Upper lobe of right lung (tissue), 1 donor: ENCODE measurements around the gene CNOT1. TPM values are rescaled to one million over a fixed set of nuclear protein-coding genes. Genes with fewer than 3 reads are reported as not detected.

ENCODE experiments used
- ATAC-seq: fragments of 200-7000 bp; cut with Tn5 transposase; one replicate; pipeline ENCODE4 v1.9.1; 2020; ENCODE audit warnings: mild to moderate bottlenecking, moderate library complexity
- DNase-seq: peaks from one replicate; pipeline ENCODE4 v3.0.0-alpha.2; 2020
- H3K27ac ChIP-seq: fragments of 200-600 bp; one replicate; pipeline ENCODE4 v1.8.0; 2022
- H3K27me3 ChIP-seq: fragments of 200-600 bp; one replicate; pipeline ENCODE4 v1.8.0; 2022; ENCODE audit warnings: mild to moderate bottlenecking
- H3K36me3 ChIP-seq: fragments of 200-600 bp; one replicate; pipeline ENCODE4 v1.8.0; 2022
- H3K4me1 ChIP-seq: fragments of 200-600 bp; one replicate; pipeline ENCODE4 v1.8.0; 2022
- H3K4me3 ChIP-seq: fragments of 200-600 bp; one replicate; pipeline ENCODE4 v1.8.0; 2022; ENCODE audit warnings: mild to moderate bottlenecking
- H3K9me3 ChIP-seq: fragments of 200-600 bp; one replicate; pipeline ENCODE4 v1.8.0; 2022
- CTCF ChIP-seq: fragments of 200-600 bp; IDR thresholded peaks from one replicate; pipeline ENCODE4 v1.8.0; 2022; ENCODE audit warnings: antibody characterized with exemption
- intact Hi-C: fragments of 100-400 bp; cut with DNase I; formaldehyde crosslinking; loops from one replicate; pipeline ENCODE4 v1.11.0; 2022
- total RNA-seq: library from RNA; stranded (reverse); fragmentation: NEBNext Ultra II Directional; extraction: Animal tissue kit (Norgen Biotek cat#: 25700); gene quantifications from one replicate; pipeline ENCODE4 v1.2.1, GENCODE V29; 2021
- donor health status: DM: no; HTN: yes; CAD: no; lungs with severe emphysema.

The CNOT1 gene
- total RNA-seq, 1 donor from 2014 or later: 140 TPM

DNA sequence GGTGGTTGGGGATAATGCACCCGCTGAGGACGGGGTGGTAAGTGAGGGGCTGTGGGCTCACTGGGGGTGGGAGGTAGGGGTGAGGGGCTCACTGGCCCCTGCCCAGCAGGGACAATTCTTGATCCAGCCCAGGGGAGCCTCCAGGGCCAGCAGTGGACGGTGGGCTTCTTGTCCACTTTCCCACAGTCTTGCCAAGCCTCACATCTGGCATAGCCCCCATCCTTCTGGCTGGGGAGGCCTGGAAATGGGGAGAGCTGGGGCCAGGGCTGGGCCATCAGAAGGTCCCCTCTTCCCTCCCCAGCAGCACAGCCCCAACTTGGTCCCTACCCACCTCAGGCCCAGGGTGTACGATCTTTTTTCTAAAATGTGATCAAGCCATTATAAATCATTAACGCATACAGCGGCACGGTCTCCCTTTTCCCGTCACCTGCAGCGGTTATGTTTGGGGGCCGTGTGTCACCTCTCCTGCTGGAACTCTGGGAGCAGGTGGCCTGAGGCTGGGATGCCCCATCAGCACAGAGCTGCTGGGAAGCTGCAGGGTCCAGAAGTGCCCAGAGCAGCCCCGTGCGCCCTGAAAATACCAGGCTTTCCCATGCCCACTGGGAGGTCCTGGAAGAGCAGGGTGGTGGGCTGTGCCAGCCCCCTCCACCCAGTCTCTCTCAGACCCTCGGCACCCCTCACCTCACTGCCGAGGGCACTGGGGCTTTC is 121.5 kb downstream of the CNOT1 start:
- H3K9me3 ChIP-seq: no peaks in the 10 kb centered on the region
- ATAC-seq: no peak

DNA sequence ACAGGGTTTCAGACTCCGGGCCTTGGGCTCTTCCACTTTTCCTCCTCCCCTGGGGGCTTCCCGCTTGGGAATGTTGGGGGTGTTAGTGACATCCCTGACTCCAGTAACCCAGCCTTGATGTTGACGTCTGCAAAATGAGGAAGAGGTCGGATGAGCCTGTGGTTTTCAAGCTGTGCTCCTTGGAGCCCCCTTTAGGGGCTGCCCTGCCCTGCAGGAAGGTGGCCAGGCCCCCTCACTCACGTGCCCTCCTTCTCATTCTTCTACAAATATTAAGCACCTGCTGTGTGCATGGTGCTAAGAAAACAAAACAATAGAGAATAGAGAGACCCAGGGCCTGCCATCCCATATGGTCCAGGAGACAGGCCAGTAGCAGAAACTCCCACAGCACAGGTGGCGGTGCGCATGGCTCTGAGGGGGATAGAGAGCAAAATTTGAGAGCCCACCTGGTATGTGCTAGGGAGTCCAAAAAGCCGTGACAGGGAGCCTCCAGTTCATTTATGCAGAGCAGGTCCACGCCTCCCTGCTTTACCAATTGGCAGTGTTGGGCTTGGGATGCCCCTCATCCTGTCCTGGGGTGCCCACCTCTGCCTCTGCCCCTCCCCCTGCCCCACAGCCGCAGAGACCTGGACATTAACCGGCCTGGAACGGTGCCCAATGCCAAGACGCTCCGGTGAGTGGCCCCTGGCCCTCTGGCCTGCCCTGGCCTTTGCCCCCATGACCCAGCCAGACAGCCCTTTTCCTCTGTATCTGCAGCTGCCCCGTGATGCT is 122.2 kb downstream of the CNOT1 start:
- Histone ChIP-seq H3K36me3 (no peaks in the 10 kb centered on the region), H3K4me1 (no peaks in the 10 kb centered on the region), H3K9me3 (no peaks in the 10 kb centered on the region), H3K27ac (no peak overlapping the region), H3K27me3 (peaks cover 11% of the 10 kb centered on the region), H3K4me3 (no peak overlapping the region)
- DNase-seq: no peak
- ATAC-seq: no peak
- TF ChIP-seq CTCF: no peak
- intact Hi-C loops: no loop called here

More for the DNA sequence above, 121.5 kb downstream of the CNOT1 start:
- intact Hi-C loops: no loop called here
- Histone ChIP-seq H3K4me3 (no peak overlapping the region), H3K4me1 (no peaks in the 10 kb centered on the region), H3K36me3 (no peaks in the 10 kb centered on the region), H3K27me3 (peaks cover 5% of the 10 kb centered on the region), H3K27ac (no peak overlapping the region)
- no peak for DNase-seq
- no peak for TF ChIP-seq CTCF

GRCh38 chr16:58506241-58507194 is 123.1 kb downstream of the CNOT1 start:
- no peak for TF ChIP-seq CTCF
- Histone ChIP-seq H3K36me3 (no peaks in the 10 kb centered on the region), H3K27ac (no peak overlapping the region), H3K4me3 (no peak overlapping the region), H3K9me3 (no peaks in the 10 kb centered on the region), H3K4me1 (no peaks in the 10 kb centered on the region), H3K27me3 (peaks cover 19% of the 10 kb centered on the region)
- intact Hi-C loops: no loop called here
- ATAC-seq (no peak), DNase-seq (no peak)

- DNase-seq (no peak), ATAC-seq (no peak)
- Histone ChIP-seq H3K4me1 (peaks cover 4% of the 10 kb centered on the region), H3K4me3 (no peak overlapping the region), H3K9me3 (no peaks in the 10 kb centered on the region), H3K36me3 (no peaks in the 10 kb centered on the region), H3K27me3 (peaks cover 34% of the 10 kb centered on the region), H3K27ac (no peak overlapping the region)
- no peak for TF ChIP-seq CTCF
- intact Hi-C loops: no loop called here
These were observed 125.5 kb downstream of the CNOT1 start for GRCh38 chr16:58503863-58504688.
